HG02759 (cell line): Measurements from ENCODE around the gene FAM171A2.
A peak's percentile ranks its signal among the peaks of the same experiment; 100 is the strongest.
"Not testable (repeated sequence)": the region's sequence is repeated elsewhere in the genome, so short reads cannot be mapped to it uniquely, and the experiment has no call there.

Experiments
- ATAC-seq: cut with Tn5 transposase; IDR thresholded peaks from one replicate; pipeline ENCODE4 v1.9.1; 2021; ENCODE audit warnings: mild to moderate bottlenecking, moderate library complexity; ENCODE audit not compliant: unreplicated experiment

Gene FAM171A2

GRCh38 chr17:44347206-44348055 is 16.2 kb downstream of the FAM171A2 start:
- peak; percentile 28 for ATAC-seq

GRCh38 chr17:44346064-44346844 is 17.4 kb downstream of the FAM171A2 start:
- no peak for ATAC-seq

GRCh38 chr17:44345454-44346026 is 18.1 kb downstream of the FAM171A2 start:
- ATAC-seq = peak; percentile 6

GRCh38 chr17:44344939-44345453 is 18.7 kb downstream of the FAM171A2 start, which contains the start of gene GRN:
GRN (plus strand) TSS chr17:44345302; CDS start chr17:44349165, 3,863 bp downstream.
- peak; percentile 59 for ATAC-seq

- no peak for ATAC-seq
Observed at GRCh38 chr17:44343510-44344209, 20.0 kb downstream of the FAM171A2 start.

GRCh38 chr17:44340553-44340952 is 23.1 kb downstream of the FAM171A2 start:
- not testable (repeated sequence) for ATAC-seq

GRCh38 chr17:44338702-44339101 is 25.0 kb downstream of the FAM171A2 start:
- ATAC-seq = no peak

GRCh38 chr17:44335968-44336367 is 27.7 kb downstream of the FAM171A2 start:
- no peak for ATAC-seq

GRCh38 chr17:44335564-44335963 is 28.1 kb downstream of the FAM171A2 start:
- ATAC-seq = no peak

- ATAC-seq = no peak
Observed at GRCh38 chr17:44334727-44335126, 28.9 kb downstream of the FAM171A2 start.

GRCh38 chr17:44334315-44334714 is 29.3 kb downstream of the FAM171A2 start:
- ATAC-seq = no peak

GRCh38 chr17:44333371-44333770 is 30.3 kb downstream of the FAM171A2 start:
- ATAC-seq = no peak

GRCh38 chr17:44331249-44331760 is 32.3 kb downstream of the FAM171A2 start:
- no peak for ATAC-seq

GRCh38 chr17:44330263-44330662 is 33.4 kb downstream of the FAM171A2 start:
- ATAC-seq = not testable (repeated sequence)

GRCh38 chr17:44329516-44329915 is 34.1 kb downstream of the FAM171A2 start:
- ATAC-seq = not testable (repeated sequence)

GRCh38 chr17:44327715-44328449 is 35.8 kb downstream of the FAM171A2 start:
- ATAC-seq = no peak

GRCh38 chr17:44326861-44327444 is 36.7 kb downstream of the FAM171A2 start:
- ATAC-seq = peak; percentile 58

- peak; percentile 78 for ATAC-seq
Observed at GRCh38 chr17:44324571-44325275, 38.9 kb downstream of the FAM171A2 start, which contains the start of gene SLC25A39. SLC25A39 (minus strand) TSS chr17:44324823; CDS start chr17:44323562, 1,261 bp downstream.
